A673 (cell line): ENCODE measurements around the gene SP100. TPM values are rescaled to one million over a fixed set of nuclear protein-coding genes. Genes with fewer than 3 reads are reported as not detected.
"Not testable (repeated sequence)": the region's sequence is repeated elsewhere in the genome, so short reads cannot be mapped to it uniquely, and the experiment has no call there.

Experiments used
- BruUV-seq: library from RNA; stranded (reverse); fragments of 400-500 nt; replicated peaks from 2 replicates; lab custom pipeline; 2021; lab: Mats Ljungman, UMichigan
- CTCF ChIA-PET: fragments of 300-600 bp; sonication (Branson Sonifier 250); formaldehyde crosslinking; loops from one replicate; lab custom pipeline; 2022; ENCODE audit warnings: antibody characterized with exemption; lab: Charles Lee
- POLR2A ChIA-PET: fragments of 300-600 bp; sonication (Branson Sonifier 250); formaldehyde crosslinking; loops from one replicate; lab custom pipeline; 2022; ENCODE audit warnings: antibody characterized with exemption; ENCODE audit not compliant: low non-redundant PET; lab: Charles Lee
- DNase-seq: peaks from one replicate; pipeline ENCODE4 v3.0.0-alpha.2; 2015; ENCODE audit warnings: low spot score
- H3K27ac ChIP-seq: fragments of 200-600 bp; sonication (generic); 2 replicates; pipeline ENCODE4 v1.5.1; 2016; ENCODE audit warnings: mixed run types, low read depth, mild to moderate bottlenecking, mixed read lengths, antibody characterized with exemption, low read length; ENCODE audit not compliant: poor library complexity, severe bottlenecking
- H3K27me3 ChIP-seq: fragments of 200-600 bp; sonication (generic); replicated peaks from 2 replicates; pipeline ENCODE4 v1.6.1; 2017; ENCODE audit warnings: mixed run types, low read depth, mild to moderate bottlenecking, mixed read lengths, antibody characterized with exemption, low read length; ENCODE audit not compliant: insufficient read depth, poor library complexity
- H3K36me3 ChIP-seq: fragments of 200-600 bp; sonication (generic); 2 replicates; pipeline ENCODE4 v1.6.1; 2016; ENCODE audit warnings: mixed run types, mild to moderate bottlenecking, mixed read lengths, antibody characterized with exemption, low read length; ENCODE audit not compliant: insufficient read depth, poor library complexity, severe bottlenecking
- H3K4me1 ChIP-seq: fragments of 200-600 bp; sonication (generic); 2 replicates; pipeline ENCODE4 v1.6.1; 2017; ENCODE audit warnings: mixed run types, mild to moderate bottlenecking, mixed read lengths, antibody characterized with exemption, low read length; ENCODE audit not compliant: insufficient read depth, poor library complexity, severe bottlenecking
- H3K4me3 ChIP-seq: fragments of 200-600 bp; sonication (generic); 2 replicates; pipeline ENCODE4 v1.5.1; 2016; ENCODE audit warnings: low read depth, mixed run types, mild to moderate bottlenecking, mixed read lengths, low read length; ENCODE audit not compliant: poor library complexity, severe bottlenecking
- H3K9me3 ChIP-seq: fragments of 200-600 bp; sonication (generic); 2 replicates; pipeline ENCODE4 v1.6.1; 2016; ENCODE audit warnings: mixed run types, low read depth, mild to moderate bottlenecking, mixed read lengths, antibody characterized with exemption, low read length; ENCODE audit not compliant: poor library complexity, severe bottlenecking
- EZH2 ChIP-seq: fragments of 200-600 bp; sonication (generic); IDR thresholded peaks from 2 replicates; pipeline ENCODE4 v1.6.1; 2017; ENCODE audit warnings: borderline replicate concordance, low read depth, mild to moderate bottlenecking, mixed read lengths, antibody characterized with exemption, low read length; ENCODE audit not compliant: poor library complexity, severe bottlenecking
- intact Hi-C: fragments of 100-400 bp; cut with micrococcal nuclease; formaldehyde crosslinking; loops from one replicate; pipeline ENCODE4 v1.10.0; 2022; ENCODE audit not compliant: unreplicated experiment
- total RNA-seq: library from RNA; stranded (reverse); gene quantifications from 2 replicates; pipeline ENCODE4 v1.2.3, GENCODE V29; 2021
- TF ChIP-seq, protein P1 (sequence below): fragments of 300-800, 200-600 bp; sonication (generic); conservative IDR thresholded peaks from 2 replicates; pipeline ENCODE4 v1.5.1; 2017; ENCODE audit warnings: low read depth, mild to moderate bottlenecking, antibody characterized with exemption, low read length, moderate library complexity, mixed read lengths

Gene SP100
- total RNA-seq, 1 experiment from 2014 or later, result 2.9 TPM

DNA sequence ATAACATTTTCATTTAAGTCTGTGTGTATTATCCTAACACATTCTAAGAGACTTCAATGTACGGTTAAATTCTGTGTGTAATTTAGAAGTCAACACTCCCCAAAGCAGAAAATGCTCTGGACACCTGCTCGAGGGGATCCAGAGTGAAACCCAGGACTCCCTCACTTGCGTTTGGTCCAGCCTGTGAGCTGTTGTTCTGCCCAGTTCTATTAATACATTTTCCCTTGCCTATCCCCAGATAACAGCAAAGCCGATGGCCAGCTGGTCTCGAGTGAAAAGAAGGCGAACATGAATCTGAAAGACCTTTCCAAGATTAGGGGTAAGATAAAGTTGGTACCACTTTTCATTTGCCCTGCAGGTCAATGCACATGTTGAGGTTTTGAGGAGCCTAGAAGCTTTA lies 31.0 kb upstream of the SP100 start:
- POLR2A ChIA-PET, result no interaction called here
- TF ChIP-seq EZH2, result no peak
- TF ChIP-seq, protein P1, sequence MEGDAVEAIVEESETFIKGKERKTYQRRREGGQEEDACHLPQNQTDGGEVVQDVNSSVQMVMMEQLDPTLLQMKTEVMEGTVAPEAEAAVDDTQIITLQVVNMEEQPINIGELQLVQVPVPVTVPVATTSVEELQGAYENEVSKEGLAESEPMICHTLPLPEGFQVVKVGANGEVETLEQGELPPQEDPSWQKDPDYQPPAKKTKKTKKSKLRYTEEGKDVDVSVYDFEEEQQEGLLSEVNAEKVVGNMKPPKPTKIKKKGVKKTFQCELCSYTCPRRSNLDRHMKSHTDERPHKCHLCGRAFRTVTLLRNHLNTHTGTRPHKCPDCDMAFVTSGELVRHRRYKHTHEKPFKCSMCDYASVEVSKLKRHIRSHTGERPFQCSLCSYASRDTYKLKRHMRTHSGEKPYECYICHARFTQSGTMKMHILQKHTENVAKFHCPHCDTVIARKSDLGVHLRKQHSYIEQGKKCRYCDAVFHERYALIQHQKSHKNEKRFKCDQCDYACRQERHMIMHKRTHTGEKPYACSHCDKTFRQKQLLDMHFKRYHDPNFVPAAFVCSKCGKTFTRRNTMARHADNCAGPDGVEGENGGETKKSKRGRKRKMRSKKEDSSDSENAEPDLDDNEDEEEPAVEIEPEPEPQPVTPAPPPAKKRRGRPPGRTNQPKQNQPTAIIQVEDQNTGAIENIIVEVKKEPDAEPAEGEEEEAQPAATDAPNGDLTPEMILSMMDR, result no peak
- BruUV-seq, result no TSS peak
- H3K27me3 ChIP-seq, result peaks cover 14% of the 10 kb centered on the region
- H3K4me1 ChIP-seq, result no peaks in the 10 kb centered on the region
- H3K4me3 ChIP-seq, result no peak overlapping the region
- H3K36me3 ChIP-seq, result no peaks in the 10 kb centered on the region
- intact Hi-C loops, result no loop called here
- H3K27ac ChIP-seq, result no peak overlapping the region
- CTCF ChIA-PET, result no interaction called here
- no peaks in the 10 kb centered on the region for H3K9me3 ChIP-seq
- no peak for DNase-seq

DNA sequence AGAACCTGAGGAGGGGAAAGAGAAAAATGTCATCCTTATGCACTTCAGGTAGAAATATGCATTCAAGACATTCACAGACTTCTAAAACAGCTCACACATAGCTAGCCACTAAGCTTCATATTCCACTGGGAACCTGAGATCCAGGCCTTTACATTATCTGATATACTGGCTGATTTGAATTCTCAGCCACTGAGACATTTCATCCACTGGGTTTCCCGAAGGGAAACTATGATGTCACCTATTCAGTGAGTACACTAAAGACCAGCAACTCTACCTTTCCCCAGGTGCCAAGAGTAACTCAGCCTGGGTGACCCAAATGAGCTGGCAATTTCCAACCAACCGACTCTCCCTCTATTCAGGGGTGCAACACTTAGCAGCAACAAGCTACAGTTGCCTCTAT lies 21.7 kb upstream of the SP100 start:
- TF ChIP-seq, protein P1, result no peak
- no peak for TF ChIP-seq EZH2
- intact Hi-C loops, result no loop called here
- CTCF ChIA-PET, result interaction anchor here (0.5 kb wide), 1 partner anchor 272 kb away, joined by 3 read pairs; no protein-coding TSS in a partner anchor
- POLR2A ChIA-PET, result no interaction called here
- H3K27ac ChIP-seq, result no peak overlapping the region
- no peaks in the 10 kb centered on the region for H3K9me3 ChIP-seq
- H3K4me1 ChIP-seq, result no peaks in the 10 kb centered on the region
- peaks cover 18% of the 10 kb centered on the region for H3K27me3 ChIP-seq
- no peaks in the 10 kb centered on the region for H3K36me3 ChIP-seq
- H3K4me3 ChIP-seq, result no peak overlapping the region
- no TSS peak for BruUV-seq
- DNase-seq, result no peak

DNA sequence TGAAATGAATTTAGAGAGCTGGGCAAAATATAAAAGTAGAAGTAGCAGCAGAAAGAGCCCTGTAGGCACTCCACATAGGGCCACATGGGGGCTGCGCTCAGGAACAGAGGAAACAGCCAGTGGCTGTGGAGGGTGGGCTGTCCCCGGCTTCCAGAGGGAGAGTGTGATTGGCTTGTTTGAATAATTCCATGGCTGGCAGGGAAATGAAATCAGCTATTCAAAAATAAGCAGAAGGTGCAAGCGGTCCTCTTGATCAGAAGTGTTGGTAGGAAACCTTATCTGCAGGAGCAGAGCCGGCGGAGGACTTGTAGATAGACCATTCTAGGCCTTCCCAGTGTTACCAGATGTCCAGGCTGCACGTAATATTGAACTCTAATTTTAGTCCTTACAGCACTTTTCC lies 17.3 kb upstream of the SP100 start:
- POLR2A ChIA-PET, H3K27me3 ChIP-seq, H3K36me3 ChIP-seq, H3K9me3 ChIP-seq, DNase-seq, BruUV-seq, H3K27ac ChIP-seq, CTCF ChIA-PET, H3K4me3 ChIP-seq, intact Hi-C loops, H3K4me1 ChIP-seq: not testable (repeated sequence)

DNA sequence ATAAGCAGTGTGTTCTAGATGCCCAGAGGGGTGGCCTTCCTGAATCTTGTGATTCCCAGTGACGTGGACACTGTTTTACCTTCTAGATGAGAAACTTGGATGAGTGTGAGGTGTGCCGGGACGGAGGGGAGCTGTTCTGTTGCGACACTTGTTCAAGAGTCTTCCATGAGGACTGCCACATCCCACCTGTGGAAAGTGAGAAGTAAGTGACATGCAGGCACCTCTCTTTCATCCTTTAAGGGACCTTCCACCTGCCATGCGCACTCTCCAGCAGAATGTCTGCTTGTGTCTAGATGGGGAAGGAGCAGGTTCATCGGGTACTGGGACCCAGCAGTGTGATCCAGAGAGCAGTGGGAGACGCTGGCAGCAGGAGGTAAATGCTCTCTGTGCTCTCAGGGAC lies 16.0 kb upstream of the SP100 start:
- Histone ChIP-seq H3K36me3 (no peaks in the 10 kb centered on the region), H3K9me3 (no peaks in the 10 kb centered on the region), H3K4me1 (no peaks in the 10 kb centered on the region), H3K27ac (no peak overlapping the region), H3K27me3 (peaks cover 6% of the 10 kb centered on the region), H3K4me3 (no peak overlapping the region)
- ChIA-PET CTCF (no interaction called here), POLR2A (no interaction called here)
- no TSS peak for BruUV-seq
- intact Hi-C loops, result no loop called here
- DNase-seq, result no peak
- no peak for TF ChIP-seq EZH2
- TF ChIP-seq, protein P1, result no peak
